GM23248 (cell line): Measurements from ENCODE around the gene MX2.
"Not testable (repeated sequence)": the region's sequence is repeated elsewhere in the genome, so short reads cannot be mapped to it uniquely, and the experiment has no call there.

Experiments
- EZH2 ChIP-seq: fragments of 200-600 bp; sonication (generic); IDR thresholded peaks from 2 replicates; pipeline ENCODE4 v1.6.1; 2018; ENCODE audit warnings: antibody characterized with exemption, mild to moderate bottlenecking; ENCODE audit not compliant: insufficient read depth, poor library complexity, severe bottlenecking
- EZH2phosphoT487 ChIP-seq: fragments of 200-600 bp; sonication (generic); IDR thresholded peaks from 2 replicates; pipeline ENCODE4 v1.6.1; 2018; ENCODE audit warnings: antibody characterized with exemption, moderate library complexity, mild to moderate bottlenecking, low read depth; ENCODE audit not compliant: insufficient read depth

- not testable (repeated sequence) for TF ChIP-seq EZH2phosphoT487, EZH2
Measured at GRCh38 chr21:41423305-41423636, 61.4 kb downstream of the MX2 start.
